ENCODE data around the gene ENTREP3. TPM values are rescaled to one million over a fixed set of nuclear protein-coding genes. Genes with fewer than 3 reads are reported as not detected.

Gene ENTREP3
- 7.6 and 9.6 TPM in 2 replicates for total RNA-seq

DNA sequence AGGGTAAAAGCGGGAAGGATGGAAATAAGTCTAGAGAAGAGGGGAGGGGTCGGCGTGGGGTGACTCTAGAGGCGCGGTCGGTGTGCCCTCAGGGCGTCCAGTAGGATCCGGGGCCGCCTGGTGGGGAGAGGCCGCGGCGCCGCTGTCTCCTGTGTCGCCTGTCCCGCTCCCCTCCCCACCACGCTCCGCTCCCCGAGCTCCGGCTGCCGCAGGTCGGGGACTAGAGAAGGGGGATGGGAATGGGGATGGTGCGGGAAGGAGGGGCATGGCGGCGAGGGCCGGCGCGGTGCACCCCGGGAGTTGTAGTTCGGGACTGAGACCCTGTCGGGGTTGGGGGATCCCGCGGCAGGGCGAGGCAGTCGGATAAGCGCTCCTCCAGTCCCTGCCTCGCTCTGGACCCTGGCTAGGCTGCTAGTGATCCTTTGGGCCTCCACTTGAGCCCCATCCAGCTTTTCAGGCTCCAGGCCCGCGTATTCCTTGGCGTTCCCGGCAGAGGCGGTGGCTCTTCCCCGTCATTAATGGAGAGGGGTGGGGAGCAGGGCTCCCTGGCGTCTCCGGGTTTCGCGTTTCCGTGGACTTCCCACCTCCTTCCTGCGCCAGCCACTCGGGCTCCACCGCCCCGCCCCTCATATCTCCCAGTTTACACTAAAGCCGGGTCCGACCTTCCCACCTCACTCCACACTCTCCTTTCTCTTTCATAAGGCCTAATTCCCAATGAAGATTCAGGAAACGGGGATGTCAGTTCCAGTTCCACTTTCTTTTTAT, at the start of gene ENTREP3:
TSS of gene ENTREP3 (minus strand) at position 241 of the 765 bp plus-strand sequence. CDS start 606 bp downstream, outside the sequence.

DNA sequence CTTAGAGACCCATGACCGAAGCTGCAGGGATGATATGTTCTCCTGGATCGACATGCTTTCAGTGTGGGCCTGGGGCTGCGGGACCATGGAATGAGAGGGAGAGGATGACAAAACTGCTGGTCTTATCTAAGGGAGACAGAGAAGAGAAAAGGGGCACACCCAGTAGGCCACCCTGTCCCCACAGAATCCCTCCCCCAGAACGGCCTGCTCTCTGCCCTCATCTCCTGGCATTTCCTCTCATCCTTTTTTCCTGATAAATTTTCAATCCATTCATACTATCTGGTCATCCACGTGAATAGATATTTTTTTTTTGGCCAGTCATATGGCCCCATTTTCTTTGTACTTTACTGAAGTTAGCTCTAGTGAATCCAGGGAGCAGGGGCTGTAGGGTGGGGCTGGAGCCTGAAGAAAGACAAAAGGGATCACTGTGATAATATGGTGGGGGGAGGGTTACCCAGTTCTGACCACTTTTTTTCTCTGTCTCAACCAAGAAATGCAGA, 46.1 kb upstream of the ENTREP3 start, which contains the start of gene PKLR:
TSS of gene PKLR (minus strand) at position 97 of the 500 bp plus-strand sequence. CDS start at position 54, 43 bp downstream.

DNA sequence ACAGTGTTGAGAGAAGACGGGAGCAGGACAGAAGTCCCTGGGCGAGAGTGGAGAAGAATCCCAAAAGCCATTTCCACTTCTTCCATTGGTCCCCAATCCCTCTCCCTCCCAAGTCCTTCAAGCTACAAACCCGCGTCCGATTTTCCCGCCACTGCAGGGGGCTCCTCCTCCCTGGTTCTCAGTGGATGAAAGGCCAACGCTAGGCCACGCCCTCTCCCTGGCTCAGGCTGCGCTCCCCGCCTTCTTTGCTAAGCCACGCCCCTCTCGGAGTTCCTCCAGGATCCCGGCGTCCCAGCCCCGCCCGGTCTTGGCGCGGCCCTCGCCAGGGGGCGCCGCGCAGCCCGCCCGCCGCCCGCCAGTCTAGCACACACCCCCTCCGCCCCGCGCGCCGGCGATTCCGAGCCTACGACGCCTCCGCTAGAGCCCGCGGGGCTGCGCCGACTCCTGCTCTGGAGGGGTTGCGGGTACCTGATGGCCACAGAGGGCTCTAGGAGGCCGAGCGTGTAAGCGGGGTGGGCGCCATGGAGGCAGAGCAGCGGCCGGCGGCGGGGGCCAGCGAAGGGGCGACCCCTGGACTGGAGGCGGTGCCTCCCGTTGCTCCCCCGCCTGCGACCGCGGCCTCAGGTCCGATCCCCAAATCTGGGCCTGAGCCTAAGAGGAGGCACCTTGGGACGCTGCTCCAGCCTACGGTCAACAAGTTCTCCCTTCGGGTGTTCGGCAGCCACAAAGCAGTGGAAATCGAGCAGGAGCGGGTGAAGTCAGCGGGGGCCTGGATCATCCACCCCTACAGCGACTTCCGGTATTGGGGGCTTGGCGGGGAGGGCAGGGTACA, 22.0 kb upstream of the ENTREP3 start, which contains the start of gene HCN3:
TSS of gene HCN3 (plus strand) at position 394 of the 832 bp plus-strand sequence. CDS start at position 522, 128 bp downstream.

GRCh38 chr1:155273343-155274245, 18.3 kb upstream of the ENTREP3 start, which contains the start of gene CLK2:
Gene CLK2 (minus strand): TSS chr1:155273504. CDS start chr1:155270977, 2,527 bp downstream.

DNA sequence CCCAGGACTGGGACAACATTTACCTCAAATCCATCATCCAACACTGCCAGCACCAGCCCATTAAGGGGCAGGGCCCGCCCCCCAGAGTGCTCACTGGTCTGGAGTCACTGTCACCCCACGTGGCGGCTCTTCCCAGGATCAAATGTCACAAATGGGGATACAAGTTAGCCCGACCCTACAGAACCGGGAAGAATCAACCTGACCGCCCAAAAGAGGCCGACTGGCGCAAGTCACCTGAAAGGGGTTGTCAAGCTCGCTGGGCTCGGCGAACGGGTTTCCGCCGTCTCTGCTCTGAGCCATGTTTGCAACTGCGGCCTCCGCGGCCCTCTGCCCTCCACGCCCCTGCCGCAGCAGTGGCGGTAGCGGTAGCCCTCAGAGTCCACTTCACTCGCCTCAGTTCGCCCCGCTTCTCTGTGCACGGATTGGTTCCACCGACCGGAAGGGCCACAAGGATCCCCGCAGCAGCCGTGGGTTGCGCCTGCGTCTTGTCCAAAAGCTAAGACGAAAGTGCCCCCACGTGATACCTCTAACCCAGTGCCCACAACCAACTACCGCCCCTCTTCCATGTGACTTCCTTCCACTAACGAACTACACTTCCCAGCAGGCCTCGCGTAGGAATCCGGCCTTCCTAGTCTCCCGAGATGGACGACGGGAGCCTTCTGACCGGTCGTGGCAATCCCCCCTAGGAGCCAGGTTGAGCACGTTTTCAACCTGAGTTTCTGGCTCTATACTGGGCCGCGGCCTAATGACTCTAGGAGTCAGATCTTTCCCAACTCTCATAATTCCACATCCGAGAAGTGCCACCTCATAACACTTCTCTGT, 6.8 kb upstream of the ENTREP3 start, which contains the start of gene SCAMP3:
TSS of gene SCAMP3 (minus strand) at position 509 of the 822 bp plus-strand sequence. CDS start at position 300, 209 bp downstream.

GRCh38 chr1:155208541-155209311, 46.6 kb downstream of the ENTREP3 start, which contains the start of gene MTX1:
Gene MTX1 (plus strand): TSS chr1:155208695. CDS start chr1:155208805, 110 bp downstream.

DNA sequence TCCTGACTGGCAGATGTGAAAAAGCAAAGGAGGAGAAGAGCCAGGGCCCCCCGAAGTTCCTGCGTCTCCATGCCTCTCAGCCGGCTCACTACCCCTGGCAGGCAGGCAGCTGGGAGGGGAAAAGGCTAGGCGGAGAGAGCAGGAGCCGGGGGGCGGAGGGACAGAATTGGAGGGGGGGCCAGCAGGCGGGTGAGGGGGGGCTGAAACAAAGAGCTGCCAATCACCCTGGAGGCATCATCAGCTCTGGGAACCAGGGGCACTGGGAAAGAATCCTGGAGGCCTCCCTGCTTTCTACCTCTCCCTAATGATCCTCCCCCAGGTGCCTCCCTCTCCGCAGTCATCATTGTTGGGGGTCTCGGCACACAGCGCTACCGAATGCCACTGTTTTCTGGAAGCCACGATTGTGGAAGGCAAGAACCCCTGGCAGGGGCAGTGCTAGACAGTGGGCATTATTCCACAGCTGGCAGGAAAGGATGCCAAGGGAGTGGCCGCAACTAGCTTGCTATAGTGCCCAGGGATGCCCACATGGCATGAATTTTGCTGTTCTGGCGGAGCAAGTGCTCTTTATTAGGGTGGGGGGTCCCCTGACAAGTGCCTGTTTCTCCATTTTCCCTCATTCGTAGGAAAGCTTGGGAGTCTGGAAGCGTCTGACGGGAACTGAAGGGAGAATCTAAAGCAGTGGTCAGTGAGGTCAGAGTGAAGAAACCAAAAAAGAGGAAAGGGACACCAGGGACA, 47.3 kb downstream of the ENTREP3 start, which contains the start of gene THBS3:
TSS of gene THBS3 (minus strand) at position 92 of the 735 bp plus-strand sequence. CDS start at position 71, 21 bp downstream.

Other genes starting within 250 kb of the ENTREP3 start
- gene DCST2, start 221.7 kb downstream of the ENTREP3 start, total RNA-seq, result 0.11 TPM in 1 of 2 replicates, not detected in the other
- gene DCST1, start 221.7 kb downstream of the ENTREP3 start, total RNA-seq, result not detected in 2 replicates
- gene ADAM15, start 204.2 kb downstream of the ENTREP3 start, total RNA-seq, result 56.7 and 69.5 TPM in 2 replicates
- 1.7 and 2.9 TPM in 2 replicates for gene EFNA4, start 191.7 kb downstream of the ENTREP3 start, total RNA-seq
- 0.22 and 0.50 TPM in 2 replicates for gene EFNA3, start 176.6 kb downstream of the ENTREP3 start, total RNA-seq
- gene EFNA1, start 127.6 kb downstream of the ENTREP3 start, total RNA-seq, result 0.22 and 0.75 TPM in 2 replicates
- 19.7 and 37.7 TPM in 2 replicates for gene SLC50A1, start 119.6 kb downstream of the ENTREP3 start, total RNA-seq
- gene DPM3, start 115.0 kb downstream of the ENTREP3 start, total RNA-seq, result 34.1 and 42.9 TPM in 2 replicates
- 77.0 and 88.1 TPM in 2 replicates for gene KRTCAP2, start 82.2 kb downstream of the ENTREP3 start, total RNA-seq
- 3.9 and 4.9 TPM in 2 replicates for gene TRIM46, start 81.6 kb downstream of the ENTREP3 start, total RNA-seq
- gene THBS3, start 47.6 kb downstream of the ENTREP3 start, total RNA-seq, result 28.8 and 46.6 TPM in 2 replicates
- 40.0 and 50.5 TPM in 2 replicates for gene MTX1, start 46.8 kb downstream of the ENTREP3 start, total RNA-seq
- gene SCAMP3, start 6.9 kb upstream of the ENTREP3 start, total RNA-seq, result 31.7 and 43.9 TPM in 2 replicates
- 30.5 and 32.0 TPM in 2 replicates for gene CLK2, start 18.0 kb upstream of the ENTREP3 start, total RNA-seq
- gene HCN3, start 22.0 kb upstream of the ENTREP3 start, total RNA-seq, result 0.89 and 1.4 TPM in 2 replicates
- gene PKLR, start 46.0 kb upstream of the ENTREP3 start, total RNA-seq, result not detected in 2 replicates
- 445 and 647 TPM in 2 replicates for gene FDPS, start 53.4 kb upstream of the ENTREP3 start, total RNA-seq
- 13.0 and 13.3 TPM in 2 replicates for gene RUSC1, start 65.4 kb upstream of the ENTREP3 start, total RNA-seq

All from uterine smooth muscle cell (primary cell).